ENCODE results near the gene CCNA1.

GRCh38 chr13:36461506-36461905, 29.2 kb downstream of the CCNA1 start:
- TF ChIP-seq, protein P1, sequence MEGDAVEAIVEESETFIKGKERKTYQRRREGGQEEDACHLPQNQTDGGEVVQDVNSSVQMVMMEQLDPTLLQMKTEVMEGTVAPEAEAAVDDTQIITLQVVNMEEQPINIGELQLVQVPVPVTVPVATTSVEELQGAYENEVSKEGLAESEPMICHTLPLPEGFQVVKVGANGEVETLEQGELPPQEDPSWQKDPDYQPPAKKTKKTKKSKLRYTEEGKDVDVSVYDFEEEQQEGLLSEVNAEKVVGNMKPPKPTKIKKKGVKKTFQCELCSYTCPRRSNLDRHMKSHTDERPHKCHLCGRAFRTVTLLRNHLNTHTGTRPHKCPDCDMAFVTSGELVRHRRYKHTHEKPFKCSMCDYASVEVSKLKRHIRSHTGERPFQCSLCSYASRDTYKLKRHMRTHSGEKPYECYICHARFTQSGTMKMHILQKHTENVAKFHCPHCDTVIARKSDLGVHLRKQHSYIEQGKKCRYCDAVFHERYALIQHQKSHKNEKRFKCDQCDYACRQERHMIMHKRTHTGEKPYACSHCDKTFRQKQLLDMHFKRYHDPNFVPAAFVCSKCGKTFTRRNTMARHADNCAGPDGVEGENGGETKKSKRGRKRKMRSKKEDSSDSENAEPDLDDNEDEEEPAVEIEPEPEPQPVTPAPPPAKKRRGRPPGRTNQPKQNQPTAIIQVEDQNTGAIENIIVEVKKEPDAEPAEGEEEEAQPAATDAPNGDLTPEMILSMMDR (IDR thresholded peaks at IDR 0.05), result no peak
- no peak for TF ChIP-seq POLR2A (IDR thresholded peaks at IDR 0.05)

All from lower leg skin (tissue), 3 donors.